Ovary (tissue), 3 donors: ENCODE data around the gene FHOD3.

Source experiments
- EP300 ChIP-seq: sonication (generic); formaldehyde crosslinking; IDR thresholded peaks from one replicate; pipeline ENCODE4 v1.6.1; 2017; ENCODE audit warnings: antibody characterized with exemption
- POLR2A ChIP-seq: fragments of 450-650 bp; IDR thresholded peaks from one replicate; pipeline ENCODE4 v1.6.1; 2017; ENCODE audit warnings: antibody characterized with exemption, mild to moderate bottlenecking, moderate library complexity
- TF ChIP-seq, protein P1 (sequence below), 3 donors: fragments of 450-650 bp in 2 of 3; fragments of 200-600 bp in 1 of 3; IDR thresholded peaks; one replicate each; pipeline versions ENCODE4 v1.5.1 to v1.8.0; 2016 to 2022; ENCODE audit warnings: antibody characterized with exemption in 3 of 3, mild to moderate bottlenecking in 1 of 3
- donor health status: DM: no; HTN: no; CAD: no.

DNA sequence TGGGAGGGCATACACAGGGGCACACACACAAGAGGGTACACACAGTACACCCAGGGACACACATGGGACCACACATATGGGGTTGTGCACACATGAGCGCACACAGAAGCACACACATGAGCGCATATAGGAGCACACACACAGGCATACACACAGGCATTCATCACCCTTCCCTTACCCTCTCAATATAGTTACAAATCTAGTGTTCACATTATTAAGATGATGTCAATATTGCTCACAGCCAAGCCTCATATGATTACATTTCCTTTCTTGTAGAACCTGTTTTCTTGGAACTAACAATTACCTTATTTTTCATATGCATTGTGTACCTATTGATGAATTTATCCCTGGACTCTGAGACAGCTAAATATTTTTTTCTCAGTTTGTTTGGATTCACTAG, 156.7 kb downstream of the FHOD3 start:
- TF ChIP-seq, protein P1, sequence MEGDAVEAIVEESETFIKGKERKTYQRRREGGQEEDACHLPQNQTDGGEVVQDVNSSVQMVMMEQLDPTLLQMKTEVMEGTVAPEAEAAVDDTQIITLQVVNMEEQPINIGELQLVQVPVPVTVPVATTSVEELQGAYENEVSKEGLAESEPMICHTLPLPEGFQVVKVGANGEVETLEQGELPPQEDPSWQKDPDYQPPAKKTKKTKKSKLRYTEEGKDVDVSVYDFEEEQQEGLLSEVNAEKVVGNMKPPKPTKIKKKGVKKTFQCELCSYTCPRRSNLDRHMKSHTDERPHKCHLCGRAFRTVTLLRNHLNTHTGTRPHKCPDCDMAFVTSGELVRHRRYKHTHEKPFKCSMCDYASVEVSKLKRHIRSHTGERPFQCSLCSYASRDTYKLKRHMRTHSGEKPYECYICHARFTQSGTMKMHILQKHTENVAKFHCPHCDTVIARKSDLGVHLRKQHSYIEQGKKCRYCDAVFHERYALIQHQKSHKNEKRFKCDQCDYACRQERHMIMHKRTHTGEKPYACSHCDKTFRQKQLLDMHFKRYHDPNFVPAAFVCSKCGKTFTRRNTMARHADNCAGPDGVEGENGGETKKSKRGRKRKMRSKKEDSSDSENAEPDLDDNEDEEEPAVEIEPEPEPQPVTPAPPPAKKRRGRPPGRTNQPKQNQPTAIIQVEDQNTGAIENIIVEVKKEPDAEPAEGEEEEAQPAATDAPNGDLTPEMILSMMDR (IDR thresholded peaks at IDR 0.05) = no peak
- TF ChIP-seq POLR2A = no peak
- no peak for TF ChIP-seq EP300
